GM19099 (cell line): ENCODE results near the gene ALG6.

ENCODE experiments used
- POLR2A ChIP-seq: IDR thresholded peaks from 3 replicates; pipeline ENCODE4 v1.6.1; 2011; ENCODE audit warnings: low read depth; ENCODE audit not compliant: insufficient read length; ENCODE audit errors: extremely low read depth

Gene ALG6

DNA sequence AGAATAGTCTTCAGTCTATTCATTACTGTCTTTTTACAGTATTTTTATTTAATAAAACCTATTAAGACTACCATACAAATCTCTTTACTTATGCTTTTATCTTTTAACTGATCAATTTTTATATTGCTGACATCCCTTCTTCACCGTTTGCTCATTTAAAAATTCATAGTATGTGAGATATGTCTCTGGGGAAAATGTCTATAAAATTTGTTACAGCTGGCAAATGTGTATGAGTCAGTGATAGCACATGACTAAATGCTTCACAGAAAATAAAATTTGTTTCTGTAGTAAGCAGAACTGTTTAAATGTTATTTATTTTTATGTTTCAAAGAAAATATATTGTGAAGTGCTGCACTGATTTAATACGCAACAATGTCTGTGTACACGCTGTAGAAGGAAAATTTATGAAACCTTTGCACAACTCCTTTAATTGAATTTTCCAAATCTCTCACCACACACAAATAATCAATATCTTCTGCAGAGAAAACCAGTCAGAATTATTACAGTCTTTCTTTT is 81.4 kb downstream of the ALG6 start:
- no peak for TF ChIP-seq POLR2A

DNA sequence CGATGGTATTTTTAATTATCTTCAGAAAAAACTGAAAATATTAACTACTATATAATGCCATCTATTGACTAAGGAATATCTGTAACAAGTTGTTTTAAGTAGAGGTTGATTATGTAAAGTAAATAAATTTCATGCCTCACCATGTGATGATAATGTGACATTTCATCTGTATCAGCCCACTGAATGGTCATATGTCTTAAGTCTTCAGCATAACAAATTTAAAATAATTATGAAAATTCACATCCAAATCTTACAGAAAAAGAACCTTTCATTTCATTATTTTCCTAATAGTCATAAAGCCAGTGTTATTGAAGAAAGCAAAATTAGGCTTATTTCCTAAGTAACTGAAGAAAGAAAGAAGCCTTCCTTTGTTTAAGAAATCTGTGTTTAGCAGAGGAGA is 83.0 kb downstream of the ALG6 start:
- TF ChIP-seq POLR2A, result no peak

DNA sequence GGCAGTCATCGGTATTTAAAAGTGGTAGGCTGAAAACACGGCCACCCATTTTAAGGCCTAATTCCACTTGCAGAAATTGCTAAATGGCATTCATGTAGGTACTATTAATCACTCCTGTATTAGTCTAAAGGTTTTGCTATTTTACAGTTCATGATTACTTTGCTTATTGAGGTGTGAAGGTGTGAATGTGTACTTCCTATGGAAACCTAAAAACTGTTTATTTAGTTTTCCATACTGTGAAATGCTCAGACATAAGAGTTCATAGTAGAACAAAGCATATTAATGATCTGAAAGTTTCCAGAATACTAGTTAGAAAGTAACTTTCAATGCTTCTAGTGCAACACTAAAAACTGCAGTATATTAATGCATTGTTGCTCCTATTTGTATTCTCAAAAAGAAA is 85.8 kb downstream of the ALG6 start:
- TF ChIP-seq POLR2A, result no peak

DNA sequence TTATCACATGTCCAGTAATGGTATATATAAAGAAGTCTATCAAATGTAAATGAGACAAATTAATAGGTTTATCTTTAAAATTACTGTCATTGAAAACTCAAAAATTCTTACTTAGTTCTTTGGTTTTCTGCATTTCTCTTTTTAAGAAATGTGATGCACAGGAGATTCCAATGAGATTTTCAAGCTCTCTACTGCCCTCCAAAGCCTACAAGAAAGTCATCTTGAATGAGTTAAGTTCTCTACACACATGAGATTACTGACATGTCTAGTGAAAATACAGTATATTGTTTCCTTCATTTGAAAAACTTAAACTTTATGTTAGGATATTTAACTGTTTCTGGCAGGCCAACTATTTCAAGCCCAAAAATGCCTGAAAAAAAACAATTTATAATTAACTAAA is 86.8 kb downstream of the ALG6 start:
- no peak for TF ChIP-seq POLR2A

DNA sequence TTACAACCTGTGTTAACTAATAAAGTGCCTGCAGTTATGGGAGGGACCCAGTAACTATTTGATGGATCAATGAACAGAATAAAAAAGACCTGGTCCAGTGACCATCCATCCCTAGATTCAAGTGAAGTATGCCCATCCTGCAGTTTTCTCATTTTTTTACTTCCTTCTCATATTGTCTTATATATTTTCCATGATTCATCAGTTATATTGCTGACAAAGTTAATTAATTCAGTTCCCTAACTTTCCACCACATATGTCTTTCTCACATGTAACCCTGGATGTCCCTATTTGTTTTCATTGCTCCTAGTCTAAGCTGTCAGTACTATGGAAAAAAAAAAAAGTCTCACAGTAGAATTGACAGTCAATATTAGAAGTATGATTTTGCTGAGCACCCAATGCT is 91.3 kb downstream of the ALG6 start:
- no peak for TF ChIP-seq POLR2A

DNA sequence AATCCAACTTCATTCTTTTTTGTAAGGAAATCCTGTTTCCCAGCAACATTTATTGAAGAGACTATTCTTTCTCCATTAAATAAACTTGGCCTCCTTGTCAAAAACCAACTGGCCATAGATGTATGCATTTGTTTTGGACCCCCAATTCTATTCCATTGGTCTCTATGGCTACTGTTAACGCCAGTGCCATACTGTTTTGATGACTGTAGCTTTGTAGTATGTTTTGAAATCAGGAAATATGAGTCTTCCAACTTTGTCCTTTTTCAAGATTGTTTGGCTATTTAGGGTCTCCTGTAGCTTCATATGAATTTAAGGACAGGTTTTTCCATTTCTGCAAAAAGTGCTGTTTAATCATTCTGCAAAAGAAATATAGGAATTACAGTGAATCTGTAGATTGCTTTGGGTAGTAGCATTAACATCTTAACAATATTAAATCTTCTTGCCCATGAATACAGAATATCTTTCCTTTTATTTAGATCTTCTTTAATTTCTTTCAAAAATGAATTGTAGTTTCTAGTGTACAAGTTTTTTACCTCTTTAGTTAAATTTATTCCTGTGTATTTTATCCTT is 94.3 kb downstream of the ALG6 start:
- no peak for TF ChIP-seq POLR2A

DNA sequence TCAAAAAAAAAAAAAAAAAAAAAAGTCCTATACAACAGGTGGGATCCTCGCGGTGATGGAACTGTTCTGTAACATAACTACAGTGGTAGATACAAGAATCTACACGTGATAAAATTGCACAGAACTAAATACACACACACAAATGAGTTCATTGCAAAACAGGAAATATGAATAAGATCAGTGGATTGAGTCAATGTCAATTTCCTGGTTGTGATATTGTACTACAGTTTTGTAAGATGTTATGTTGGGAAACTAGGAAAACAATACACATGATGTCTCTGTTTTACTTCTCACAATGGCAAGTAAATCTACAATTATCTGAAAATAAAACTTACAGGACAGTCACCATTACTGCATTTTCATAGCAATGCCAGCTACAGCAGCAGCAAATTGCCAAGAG is 95.8 kb downstream of the ALG6 start:
- no peak for TF ChIP-seq POLR2A

DNA sequence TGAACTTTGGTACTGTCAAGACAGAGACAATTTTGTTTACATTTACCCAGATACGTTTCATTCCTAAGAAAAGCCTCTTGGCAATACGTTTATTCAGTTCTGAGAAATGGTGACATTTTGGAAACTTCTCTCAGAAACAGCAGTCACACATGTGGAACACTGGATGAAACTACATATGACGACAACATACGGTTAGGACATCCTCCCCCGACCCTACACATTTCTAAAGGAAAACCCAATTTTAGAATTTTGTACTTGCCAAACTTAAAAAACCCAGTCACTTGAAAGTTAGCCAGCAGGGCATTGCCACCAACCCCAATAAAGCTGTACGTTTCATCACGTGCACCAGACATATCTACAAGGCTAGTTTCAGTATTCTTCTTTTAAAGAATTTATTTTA is 98.8 kb downstream of the ALG6 start:
- TF ChIP-seq POLR2A, result no peak

DNA sequence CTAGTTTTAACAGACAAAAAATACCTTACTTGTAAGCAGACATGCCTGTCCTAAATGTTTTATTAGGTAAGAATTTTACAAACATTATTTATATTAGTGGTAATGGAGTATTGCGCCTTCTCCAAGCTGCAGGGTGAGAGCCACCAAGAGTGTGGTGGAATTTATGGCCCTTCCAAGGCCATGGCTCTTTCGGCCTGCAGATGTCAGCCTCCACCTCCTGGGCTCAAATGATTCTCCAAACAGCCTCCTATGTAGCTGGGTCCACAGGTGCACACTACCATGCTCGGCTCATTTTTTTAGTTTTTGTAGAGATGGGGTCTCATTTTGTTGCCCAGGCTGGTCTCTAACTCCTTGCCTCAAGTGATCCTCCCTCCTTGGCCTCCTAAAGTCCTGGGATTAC is 99.3 kb downstream of the ALG6 start:
- no peak for TF ChIP-seq POLR2A

DNA sequence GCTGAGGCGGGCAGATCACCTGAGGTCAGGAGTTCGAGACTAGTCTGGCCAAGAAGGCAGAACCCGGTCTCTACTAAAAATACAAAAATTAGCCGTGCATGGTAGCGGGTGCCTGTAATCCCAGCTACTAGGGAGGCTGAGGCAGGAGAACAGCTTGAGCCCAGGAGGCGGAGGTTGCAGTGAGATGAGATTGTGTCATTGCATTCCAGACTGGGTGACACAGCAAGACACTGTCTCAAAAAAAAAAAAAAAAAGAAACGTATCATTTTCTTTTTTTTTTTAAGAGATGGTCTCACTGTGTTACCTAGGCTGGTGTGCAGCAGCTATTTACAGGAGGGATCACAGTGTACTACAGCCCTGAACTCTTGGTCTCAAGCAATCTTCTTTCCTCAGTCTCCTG is 108.3 kb downstream of the ALG6 start:
- no peak for TF ChIP-seq POLR2A

DNA sequence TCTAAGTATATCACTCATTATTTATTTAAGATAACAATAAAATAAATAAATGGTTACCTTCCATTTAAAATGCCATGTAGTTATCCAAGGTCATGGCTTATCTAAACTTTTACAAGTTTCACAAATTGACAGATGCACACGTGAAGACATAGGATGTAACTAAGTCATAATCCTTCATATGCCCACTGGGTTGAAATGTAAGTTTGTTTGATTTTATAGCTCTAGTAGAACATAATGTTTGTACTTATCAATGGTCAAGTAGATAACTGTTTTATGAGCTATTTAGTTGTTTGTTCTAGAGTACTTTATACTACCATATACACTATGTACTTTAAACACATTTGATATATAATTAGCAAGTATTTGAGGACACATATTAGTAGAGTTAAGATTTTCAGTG is 112.6 kb downstream of the ALG6 start:
- no peak for TF ChIP-seq POLR2A

DNA sequence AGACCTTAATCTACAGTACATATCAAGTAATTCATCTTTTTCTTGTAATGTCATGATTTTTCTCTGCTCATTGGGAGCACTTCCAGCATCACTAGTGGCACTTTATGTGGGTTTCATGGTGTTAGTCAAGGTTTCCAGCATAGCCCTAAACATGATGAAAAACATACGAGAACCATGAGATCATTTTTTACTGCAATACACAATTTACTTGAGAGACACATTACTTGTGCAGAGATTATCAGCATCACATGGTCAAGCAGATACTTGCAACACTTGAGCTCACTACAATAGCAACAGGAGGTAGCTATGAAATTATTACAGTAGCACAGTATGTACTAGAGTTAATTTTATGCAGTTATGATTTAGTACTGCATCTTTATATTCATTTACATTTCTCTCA is 119.2 kb downstream of the ALG6 start:
- no peak for TF ChIP-seq POLR2A

DNA sequence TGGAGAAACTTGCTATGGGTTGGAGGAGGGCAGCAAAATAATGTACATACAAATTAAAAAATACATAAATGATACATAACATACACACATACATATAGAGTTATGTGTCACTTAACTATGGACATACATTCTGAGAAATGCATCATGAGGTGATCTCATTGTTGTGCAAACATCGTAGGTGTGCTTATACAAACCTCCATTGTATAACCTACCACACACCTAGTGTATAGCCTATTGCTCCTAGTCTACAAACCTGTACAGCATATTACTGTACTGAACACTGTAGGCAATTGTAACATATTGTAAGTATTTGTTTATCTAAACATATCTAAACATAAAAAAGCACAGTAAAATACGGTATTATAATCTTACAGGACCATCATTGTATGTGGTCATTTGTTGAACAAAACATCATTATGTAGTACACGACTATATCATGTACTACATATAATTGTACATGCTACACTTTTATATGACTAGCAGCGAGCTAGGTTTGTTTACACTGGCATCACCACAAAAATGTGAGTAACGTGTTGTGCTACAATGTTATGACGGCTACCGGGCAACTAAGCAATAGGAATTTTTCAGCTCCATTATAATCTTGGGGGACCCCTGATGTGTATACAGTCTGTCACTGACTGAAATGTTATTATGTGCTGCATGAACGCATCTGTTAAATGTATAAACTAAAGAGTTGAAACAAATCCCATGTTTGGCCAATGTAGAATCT is 120.1 kb downstream of the ALG6 start:
- no peak for TF ChIP-seq POLR2A
